Neuronal stem cell (in vitro differentiated cells): Measurements from ENCODE around the gene UBE4B.
A peak's percentile ranks its signal among the peaks of the same experiment; 100 is the strongest.

Experiments used
- DNase-seq: peaks from one replicate; pipeline ENCODE4 v3.0.0-alpha.2; 2013; ENCODE audit warnings: low spot score
- H2AFZ ChIP-seq: one replicate; pipeline ENCODE4 v1.6.1; 2013; ENCODE audit warnings: mild to moderate bottlenecking, low read length, inconsistent platforms
- H2AK5ac ChIP-seq: 2 replicates; pipeline ENCODE4 v1.6.1; 2013; ENCODE audit warnings: low read depth, mild to moderate bottlenecking, inconsistent platforms, low read length, moderate library complexity, mixed read lengths
- H2BK120ac ChIP-seq: 2 replicates; pipeline ENCODE4 v1.6.1; 2013; ENCODE audit warnings: low read depth, mild to moderate bottlenecking, inconsistent platforms, low read length, moderate library complexity, mixed read lengths
- H2BK12ac ChIP-seq: one replicate; pipeline ENCODE4 v1.6.1; 2013; ENCODE audit warnings: low read length, inconsistent platforms
- H2BK15ac ChIP-seq: 2 replicates; pipeline ENCODE4 v1.6.1; 2013; ENCODE audit warnings: mild to moderate bottlenecking, low read length, inconsistent platforms, mixed read lengths
- H2BK5ac ChIP-seq: one replicate; pipeline ENCODE4 v1.6.1; 2013; ENCODE audit warnings: inconsistent platforms, mild to moderate bottlenecking, low read length, moderate library complexity
- H3K14ac ChIP-seq: one replicate; pipeline ENCODE4 v1.6.1; 2013; ENCODE audit warnings: low read length, inconsistent platforms
- H3K18ac ChIP-seq: 2 replicates; pipeline ENCODE4 v1.6.1; 2013; ENCODE audit warnings: low read length, inconsistent platforms
- H3K23ac ChIP-seq: 2 replicates; pipeline ENCODE4 v1.6.1; 2013; ENCODE audit warnings: low read depth, mild to moderate bottlenecking, mixed read lengths, low read length, inconsistent platforms; ENCODE audit not compliant: poor library complexity
- H3K27ac ChIP-seq: replicated peaks from 3 replicates; pipeline ENCODE4 v1.5.1; 2013; ENCODE audit warnings: low read length, inconsistent platforms
- H3K27me3 ChIP-seq, 3 experiments: 2 replicates each; pipeline ENCODE4 v1.6.1; 2013; ENCODE audit warnings: low read length in 3 of 3, mild to moderate bottlenecking in 2 of 3, inconsistent platforms in 1 of 3, low read depth in 1 of 3, mixed read lengths in 1 of 3, moderate library complexity in 1 of 3; ENCODE audit not compliant: control insufficient read depth in 3 of 3, insufficient read depth in 3 of 3
- H3K36me3 ChIP-seq, 2 donors: replicated peaks in 1 of 2; 2 replicates each; pipeline ENCODE4 v1.6.1; 2013; ENCODE audit warnings: low read length in 2 of 2; ENCODE audit not compliant: control insufficient read depth in 2 of 2, insufficient read depth in 2 of 2
- H3K4ac ChIP-seq: 2 replicates; pipeline ENCODE4 v1.6.1; 2013; ENCODE audit warnings: inconsistent platforms, mild to moderate bottlenecking, low read length, moderate library complexity
- H3K4me1 ChIP-seq, 2 donors: 1 replicate in 1 of 2; 2 replicates in 1 of 2; pipeline ENCODE4 v1.6.1; 2013; ENCODE audit warnings: low read length in 2 of 2, low read depth in 1 of 2; ENCODE audit not compliant: control insufficient read depth in 2 of 2, insufficient read depth in 1 of 2
- H3K4me2 ChIP-seq: one replicate; pipeline ENCODE4 v1.6.1; 2013; ENCODE audit warnings: mild to moderate bottlenecking, low read length, inconsistent platforms; ENCODE audit not compliant: insufficient read depth, poor library complexity, severe bottlenecking
- H3K4me3 ChIP-seq, 2 donors: 2 replicates each; pipeline ENCODE4 v1.5.1; 2013; ENCODE audit warnings: low read length in 2 of 2, mild to moderate bottlenecking in 2 of 2, inconsistent platforms in 1 of 2, moderate library complexity in 1 of 2
- H3K79me1 ChIP-seq: one replicate; pipeline ENCODE4 v1.6.1; 2013; ENCODE audit warnings: low read depth, mild to moderate bottlenecking, inconsistent platforms, low read length, moderate library complexity
- H3K9ac ChIP-seq: one replicate; pipeline ENCODE4 v1.6.1; 2013; ENCODE audit warnings: mild to moderate bottlenecking, low read depth, low read length, inconsistent platforms; ENCODE audit not compliant: poor library complexity
- H3K9me3 ChIP-seq, 2 donors: replicated peaks in 1 of 2; 2 replicates each; pipeline versions ENCODE3 to v1.6.1; 2013; ENCODE audit warnings: low read length in 2 of 2, mild to moderate bottlenecking in 2 of 2, inconsistent platforms in 1 of 2, low read depth in 1 of 2, mixed read lengths in 1 of 2, moderate library complexity in 1 of 2; ENCODE audit not compliant: control insufficient read depth in 2 of 2, insufficient read depth in 1 of 2
- H4K8ac ChIP-seq: one replicate; pipeline ENCODE4 v1.6.1; 2013; ENCODE audit warnings: low read depth, mild to moderate bottlenecking, inconsistent platforms, low read length, moderate library complexity
- H4K91ac ChIP-seq: one replicate; pipeline ENCODE4 v1.6.1; 2013; ENCODE audit warnings: low read length, low read depth, mild to moderate bottlenecking, inconsistent platforms; ENCODE audit not compliant: poor library complexity
- WGBS, 2 donors: extraction: QIAGEN DNeasy Blood & Tissue Kit; methylation state at CpG; one replicate each; pipeline ENCODE4 v1.1.7; 2013; ENCODE audit warnings: missing lambda C conversion rate in 2 of 2, mixed read lengths in 1 of 2; ENCODE audit not compliant: insufficient read length in 2 of 2, insufficient replicate concordance in 1 of 2; ENCODE audit errors: extremely low coverage in 2 of 2; 5-methylcytosine and 5-hydroxymethylcytosine counted together

UBE4B gene

GRCh38 chr1:10108134-10108663, 75.4 kb downstream of the UBE4B start:
- Histone ChIP-seq H4K8ac (no peak overlapping the region), H2BK12ac (no peak overlapping the region), H3K9ac (no peak overlapping the region), H3K4me2 (no peak overlapping the region), H3K36me3 (peaks cover 20 to 68% of the 10 kb centered on the region in 2 donors), H2AK5ac (no peak overlapping the region), H3K4me3 (no peak overlapping the region), H3K23ac (no peak overlapping the region), H3K27me3 (no peaks in the 10 kb centered on the region), H4K91ac (no peak overlapping the region), H3K14ac (no peak overlapping the region), H3K18ac (no peak overlapping the region), H2BK15ac (no peak overlapping the region), H3K4ac (no peak overlapping the region), H2BK120ac (no peak overlapping the region), H3K27ac (peak overlapping the region; percentile 7), H2BK5ac (no peak overlapping the region), H3K9me3 (no peaks in the 10 kb centered on the region), H3K79me1 (no peaks in the 10 kb centered on the region), H2AFZ (no peak overlapping the region), H3K4me1 (peaks cover 0 to 11% of the 10 kb centered on the region in 2 donors)
- no CpG with 5 or more reads among the region's 8 CpGs for WGBS, 2 donors
- DNase-seq = no peak

GRCh38 chr1:10108948-10109708, 76.4 kb downstream of the UBE4B start:
- H3K27ac ChIP-seq = no peak overlapping the region
- no CpG with 5 or more reads among the region's 11 CpGs for WGBS, 2 donors
- H2AK5ac ChIP-seq = no peak overlapping the region
- no peak overlapping the region for H3K14ac ChIP-seq
- no peak overlapping the region for H4K8ac ChIP-seq
- H3K4ac ChIP-seq = no peak overlapping the region
- H2AFZ ChIP-seq = no peak overlapping the region
- H3K79me1 ChIP-seq = no peaks in the 10 kb centered on the region
- H4K91ac ChIP-seq = no peak overlapping the region
- no peak overlapping the region for H2BK5ac ChIP-seq
- H3K36me3 ChIP-seq = peaks cover 20 to 64% of the 10 kb centered on the region in 2 donors
- H3K4me2 ChIP-seq = no peak overlapping the region
- no peak overlapping the region for H3K4me3 ChIP-seq
- no peaks in the 10 kb centered on the region for H3K9me3 ChIP-seq
- no peak overlapping the region for H3K23ac ChIP-seq
- no peak overlapping the region for H2BK15ac ChIP-seq
- peaks cover 0 to 11% of the 10 kb centered on the region in 2 donors for H3K4me1 ChIP-seq
- no peak for DNase-seq
- no peak overlapping the region for H3K9ac ChIP-seq
- no peak overlapping the region for H2BK12ac ChIP-seq
- H3K18ac ChIP-seq = no peak overlapping the region
- H3K27me3 ChIP-seq = no peaks in the 10 kb centered on the region
- H2BK120ac ChIP-seq = no peak overlapping the region

GRCh38 chr1:10113501-10113900, 80.7 kb downstream of the UBE4B start:
- Histone ChIP-seq H3K79me1 (no peaks in the 10 kb centered on the region), H3K27ac (no peak overlapping the region), H3K4me3 (no peak overlapping the region), H3K9me3 (no peaks in the 10 kb centered on the region), H3K36me3 (peaks cover 9 to 66% of the 10 kb centered on the region in 2 donors), H3K4me1 (peaks cover 0 to 3% of the 10 kb centered on the region in 2 donors), H2BK5ac (no peak overlapping the region), H3K23ac (no peak overlapping the region), H3K18ac (no peak overlapping the region), H2AK5ac (no peak overlapping the region), H2BK12ac (no peak overlapping the region), H3K4ac (no peak overlapping the region), H2AFZ (no peak overlapping the region), H3K4me2 (no peak overlapping the region), H2BK120ac (no peak overlapping the region), H3K14ac (no peak overlapping the region), H3K9ac (no peak overlapping the region), H4K8ac (no peak overlapping the region), H2BK15ac (no peak overlapping the region), H4K91ac (no peak overlapping the region), H3K27me3 (no peaks in the 10 kb centered on the region)
- DNase-seq = no peak
- WGBS, 2 donors = no CpG with 5 or more reads among the region's 12 CpGs

GRCh38 chr1:10114746-10115145, 82.0 kb downstream of the UBE4B start:
- Histone ChIP-seq H3K9ac (no peak overlapping the region), H2BK15ac (no peak overlapping the region), H4K91ac (no peak overlapping the region), H3K14ac (no peak overlapping the region), H3K4me2 (no peak overlapping the region), H3K9me3 (no peaks in the 10 kb centered on the region), H2BK120ac (no peak overlapping the region), H3K4me1 (no peaks in the 10 kb centered on the region), H3K27me3 (no peaks in the 10 kb centered on the region), H3K36me3 (peaks cover 14 to 69% of the 10 kb centered on the region in 2 donors), H3K27ac (no peak overlapping the region), H2BK5ac (no peak overlapping the region), H2AK5ac (no peak overlapping the region), H2AFZ (no peak overlapping the region), H3K79me1 (no peaks in the 10 kb centered on the region), H3K23ac (no peak overlapping the region), H3K4ac (no peak overlapping the region), H3K4me3 (no peak overlapping the region), H3K18ac (no peak overlapping the region), H4K8ac (no peak overlapping the region), H2BK12ac (no peak overlapping the region)
- WGBS, 2 donors = no CpG with 5 or more reads among the region's 6 CpGs
- no peak for DNase-seq
